Measurements from ENCODE around the gene NAP1L1.

Gene NAP1L1

GRCh38 chr12:76047742-76048141, 36.7 kb downstream of the NAP1L1 start:
- no peak overlapping the region for H3K18ac ChIP-seq (ENCODE audit: low read length)
- no peak overlapping the region for H2AK5ac ChIP-seq (ENCODE audit: low read length)
- no peak for DNase-seq
- H3K79me2 ChIP-seq (ENCODE audit: control insufficient read depth, insufficient read depth, low read length, poor library complexity): no peaks in the 10 kb centered on the region
- H3K4me1 ChIP-seq (ENCODE audit: control insufficient read depth in 1 of 2, insufficient read depth in 2 of 2, low read length in 2 of 2): no peaks in the 10 kb centered on the region
- H3K14ac ChIP-seq (ENCODE audit: low read length): no peak overlapping the region
- no peak overlapping the region for H3K27ac ChIP-seq (ENCODE audit: low read depth, low read length)
- no peak overlapping the region for H4K8ac ChIP-seq (ENCODE audit: low read depth, low read length)
- H3K4ac ChIP-seq (ENCODE audit: low read depth, low read length): no peak overlapping the region
- no peak overlapping the region for H4K12ac ChIP-seq (ENCODE audit: low read depth, low read length)
- WGBS (ENCODE audit: extremely low coverage, insufficient coverage, insufficient read length): no CpG with 5 or more reads among the region's 2 CpGs
- H2AFZ ChIP-seq (ENCODE audit: insufficient read depth, low read length, poor library complexity): no peak overlapping the region
- H2BK5ac ChIP-seq (ENCODE audit: low read depth, low read length, poor library complexity): no peak overlapping the region
- H3K23ac ChIP-seq (ENCODE audit: low read length): no peak overlapping the region
- no peaks in the 10 kb centered on the region for H3K9me3 ChIP-seq (ENCODE audit: insufficient read depth, low read depth, low read length)
- H3K4me3 ChIP-seq (ENCODE audit: low read depth, low read length): no peak overlapping the region
- no peak overlapping the region for H4K91ac ChIP-seq (ENCODE audit: low read depth, low read length)
- H3K27me3 ChIP-seq (ENCODE audit: insufficient read depth, low read length): no peaks in the 10 kb centered on the region
- no peak overlapping the region for H2BK120ac ChIP-seq (ENCODE audit: insufficient read depth, low read length, poor library complexity)
- H3K4me2 ChIP-seq (ENCODE audit: low read length): no peak overlapping the region
- peaks cover 10 to 15% of the 10 kb centered on the region in 2 experiments for H3K36me3 ChIP-seq (ENCODE audit: control insufficient read depth in 1 of 2, insufficient read depth in 2 of 2, low read length in 2 of 2)
- H3K79me1 ChIP-seq (ENCODE audit: low read length): no peaks in the 10 kb centered on the region
- no peak overlapping the region for H3K9ac ChIP-seq (ENCODE audit: low read length)
- H2BK12ac ChIP-seq (ENCODE audit: low read length): no peak overlapping the region

GRCh38 chr12:76047060-76047459, 37.4 kb downstream of the NAP1L1 start:
- no peak overlapping the region for H3K4me2 ChIP-seq (ENCODE audit: low read length)
- no peaks in the 10 kb centered on the region for H3K4me1 ChIP-seq (ENCODE audit: control insufficient read depth in 1 of 2, insufficient read depth in 2 of 2, low read length in 2 of 2)
- DNase-seq: no peak
- no peaks in the 10 kb centered on the region for H3K27me3 ChIP-seq (ENCODE audit: insufficient read depth, low read length)
- H3K4me3 ChIP-seq (ENCODE audit: low read depth, low read length): no peak overlapping the region
- no peak overlapping the region for H3K9ac ChIP-seq (ENCODE audit: low read length)
- no peak overlapping the region for H4K8ac ChIP-seq (ENCODE audit: low read depth, low read length)
- H3K27ac ChIP-seq (ENCODE audit: low read depth, low read length): no peak overlapping the region
- no peak overlapping the region for H4K91ac ChIP-seq (ENCODE audit: low read depth, low read length)
- H4K12ac ChIP-seq (ENCODE audit: low read depth, low read length): no peak overlapping the region
- H2BK5ac ChIP-seq (ENCODE audit: low read depth, low read length, poor library complexity): no peak overlapping the region
- H2AK5ac ChIP-seq (ENCODE audit: low read length): no peak overlapping the region
- no peak overlapping the region for H3K18ac ChIP-seq (ENCODE audit: low read length)
- peaks cover 10 to 15% of the 10 kb centered on the region in 2 experiments for H3K36me3 ChIP-seq (ENCODE audit: control insufficient read depth in 1 of 2, insufficient read depth in 2 of 2, low read length in 2 of 2)
- no peak overlapping the region for H3K4ac ChIP-seq (ENCODE audit: low read depth, low read length)
- H3K23ac ChIP-seq (ENCODE audit: low read length): no peak overlapping the region
- H3K14ac ChIP-seq (ENCODE audit: low read length): no peak overlapping the region
- H2BK12ac ChIP-seq (ENCODE audit: low read length): no peak overlapping the region
- H3K79me2 ChIP-seq (ENCODE audit: control insufficient read depth, insufficient read depth, low read length, poor library complexity): no peaks in the 10 kb centered on the region
- H2BK120ac ChIP-seq (ENCODE audit: insufficient read depth, low read length, poor library complexity): no peak overlapping the region
- H3K79me1 ChIP-seq (ENCODE audit: low read length): no peaks in the 10 kb centered on the region
- no CpG with 5 or more reads among the region's 2 CpGs for WGBS (ENCODE audit: extremely low coverage, insufficient coverage, insufficient read length)
- no peaks in the 10 kb centered on the region for H3K9me3 ChIP-seq (ENCODE audit: insufficient read depth, low read depth, low read length)
- H2AFZ ChIP-seq (ENCODE audit: insufficient read depth, low read length, poor library complexity): no peak overlapping the region

- Histone ChIP-seq H3K27me3 (ENCODE audit: insufficient read depth, low read length) (no peaks in the 10 kb centered on the region), H2AK5ac (ENCODE audit: low read length) (no peak overlapping the region), H3K4me1 (ENCODE audit: control insufficient read depth in 1 of 2, insufficient read depth in 2 of 2, low read length in 2 of 2) (no peaks in the 10 kb centered on the region), H2BK12ac (ENCODE audit: low read length) (no peak overlapping the region), H3K4me2 (ENCODE audit: low read length) (no peak overlapping the region), H2AFZ (ENCODE audit: insufficient read depth, low read length, poor library complexity) (no peak overlapping the region), H2BK5ac (ENCODE audit: low read depth, low read length, poor library complexity) (no peak overlapping the region), H3K9ac (ENCODE audit: low read length) (no peak overlapping the region), H3K14ac (ENCODE audit: low read length) (no peak overlapping the region), H4K8ac (ENCODE audit: low read depth, low read length) (no peak overlapping the region), H4K91ac (ENCODE audit: low read depth, low read length) (no peak overlapping the region), H3K4me3 (ENCODE audit: low read depth, low read length) (no peak overlapping the region), H3K18ac (ENCODE audit: low read length) (no peak overlapping the region), H3K36me3 (ENCODE audit: control insufficient read depth in 1 of 2, insufficient read depth in 2 of 2, low read length in 2 of 2) (peaks cover 3 to 6% of the 10 kb centered on the region in 2 experiments), H4K12ac (ENCODE audit: low read depth, low read length) (no peak overlapping the region), H3K79me2 (ENCODE audit: control insufficient read depth, insufficient read depth, low read length, poor library complexity) (no peaks in the 10 kb centered on the region), H3K27ac (ENCODE audit: low read depth, low read length) (no peak overlapping the region), H2BK120ac (ENCODE audit: insufficient read depth, low read length, poor library complexity) (no peak overlapping the region), H3K4ac (ENCODE audit: low read depth, low read length) (no peak overlapping the region), H3K23ac (ENCODE audit: low read length) (no peak overlapping the region), H3K79me1 (ENCODE audit: low read length) (no peaks in the 10 kb centered on the region), H3K9me3 (ENCODE audit: insufficient read depth, low read depth, low read length) (no peaks in the 10 kb centered on the region)
- WGBS (ENCODE audit: extremely low coverage, insufficient coverage, insufficient read length): no CpG with 5 or more reads among the region's 4 CpGs
- DNase-seq: no peak
Observed at GRCh38 chr12:76043377-76043776, 41.1 kb downstream of the NAP1L1 start.

- H3K79me1 ChIP-seq (ENCODE audit: low read length): no peaks in the 10 kb centered on the region
- WGBS (ENCODE audit: extremely low coverage, insufficient coverage, insufficient read length): no CpG with 5 or more reads among the region's 2 CpGs
Observed at GRCh38 chr12:76042147-76042546, 42.3 kb downstream of the NAP1L1 start.

More at GRCh38 chr12:76042147-76042546, 42.3 kb downstream of the NAP1L1 start:
- H3K14ac ChIP-seq (ENCODE audit: low read length): no peak overlapping the region
- no peak overlapping the region for H3K4me3 ChIP-seq (ENCODE audit: low read depth, low read length)
- H2AK5ac ChIP-seq (ENCODE audit: low read length): no peak overlapping the region
- H3K18ac ChIP-seq (ENCODE audit: low read length): no peak overlapping the region
- peaks cover 3 to 6% of the 10 kb centered on the region in 2 experiments for H3K36me3 ChIP-seq (ENCODE audit: control insufficient read depth in 1 of 2, insufficient read depth in 2 of 2, low read length in 2 of 2)
- H3K9ac ChIP-seq (ENCODE audit: low read length): no peak overlapping the region
- no peak overlapping the region for H3K23ac ChIP-seq (ENCODE audit: low read length)
- no peaks in the 10 kb centered on the region for H3K27me3 ChIP-seq (ENCODE audit: insufficient read depth, low read length)
- H3K4ac ChIP-seq (ENCODE audit: low read depth, low read length): no peak overlapping the region
- H4K12ac ChIP-seq (ENCODE audit: low read depth, low read length): no peak overlapping the region
- no peaks in the 10 kb centered on the region for H3K9me3 ChIP-seq (ENCODE audit: insufficient read depth, low read depth, low read length)
- H2BK5ac ChIP-seq (ENCODE audit: low read depth, low read length, poor library complexity): no peak overlapping the region
- H4K91ac ChIP-seq (ENCODE audit: low read depth, low read length): no peak overlapping the region
- H2BK120ac ChIP-seq (ENCODE audit: insufficient read depth, low read length, poor library complexity): no peak overlapping the region
- peaks cover 0 to 2% of the 10 kb centered on the region in 2 experiments for H3K4me1 ChIP-seq (ENCODE audit: control insufficient read depth in 1 of 2, insufficient read depth in 2 of 2, low read length in 2 of 2)
- no peak overlapping the region for H3K4me2 ChIP-seq (ENCODE audit: low read length)
- no peaks in the 10 kb centered on the region for H3K79me2 ChIP-seq (ENCODE audit: control insufficient read depth, insufficient read depth, low read length, poor library complexity)
- no peak overlapping the region for H2AFZ ChIP-seq (ENCODE audit: insufficient read depth, low read length, poor library complexity)
- DNase-seq: no peak
- no peak overlapping the region for H2BK12ac ChIP-seq (ENCODE audit: low read length)
- no peak overlapping the region for H4K8ac ChIP-seq (ENCODE audit: low read depth, low read length)
- no peak overlapping the region for H3K27ac ChIP-seq (ENCODE audit: low read depth, low read length)
